Gastrocnemius medialis (tissue), 4 donors: ENCODE data around the gene CENPP.

Experiments
- CTCF ChIP-seq, 5 experiments: fragments of 450-650 bp in 3 of 5; fragments of 200-600 bp in 2 of 5; sonication (generic) in 2 of 5; IDR thresholded peaks in 4 of 5; conservative IDR thresholded peaks in 1 of 5; 1 replicate in 4 of 5; 2 replicates in 1 of 5; pipeline ENCODE4 v1.5.1; 2016 to 2019; ENCODE audit warnings: antibody characterized with exemption in 5 of 5, mild to moderate bottlenecking in 3 of 5, moderate library complexity in 3 of 5
- POLR2A ChIP-seq, 2 donors: fragments of 450-650 bp; IDR thresholded peaks; one replicate each; pipeline ENCODE4 v1.6.1; 2017; ENCODE audit warnings: antibody characterized with exemption in 2 of 2, mild to moderate bottlenecking in 2 of 2, moderate library complexity in 2 of 2

GRCh38 chr9:92652461-92652860, 326.7 kb downstream of the CENPP start:
- TF ChIP-seq CTCF (IDR thresholded peaks at IDR 0.05 in 4 of 5, conservative IDR thresholded peaks at IDR 0.05 in 1 of 5) (no peak), POLR2A (IDR thresholded peaks at IDR 0.05) (no peak)
